ENCODE results near the gene ZSCAN4.
A peak's percentile ranks its signal among the peaks of the same experiment; 100 is the strongest.

The ZSCAN4 gene, protein sequence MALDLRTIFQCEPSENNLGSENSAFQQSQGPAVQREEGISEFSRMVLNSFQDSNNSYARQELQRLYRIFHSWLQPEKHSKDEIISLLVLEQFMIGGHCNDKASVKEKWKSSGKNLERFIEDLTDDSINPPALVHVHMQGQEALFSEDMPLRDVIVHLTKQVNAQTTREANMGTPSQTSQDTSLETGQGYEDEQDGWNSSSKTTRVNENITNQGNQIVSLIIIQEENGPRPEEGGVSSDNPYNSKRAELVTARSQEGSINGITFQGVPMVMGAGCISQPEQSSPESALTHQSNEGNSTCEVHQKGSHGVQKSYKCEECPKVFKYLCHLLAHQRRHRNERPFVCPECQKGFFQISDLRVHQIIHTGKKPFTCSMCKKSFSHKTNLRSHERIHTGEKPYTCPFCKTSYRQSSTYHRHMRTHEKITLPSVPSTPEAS

GRCh38 chr19:57668635-57669034, at the start of gene ZSCAN4:
ZSCAN4 (plus strand) TSS chr19:57668935; CDS start chr19:57676146, 7,211 bp downstream.
- no peak for DNase-seq (ENCODE audit: low read depth)

DNA sequence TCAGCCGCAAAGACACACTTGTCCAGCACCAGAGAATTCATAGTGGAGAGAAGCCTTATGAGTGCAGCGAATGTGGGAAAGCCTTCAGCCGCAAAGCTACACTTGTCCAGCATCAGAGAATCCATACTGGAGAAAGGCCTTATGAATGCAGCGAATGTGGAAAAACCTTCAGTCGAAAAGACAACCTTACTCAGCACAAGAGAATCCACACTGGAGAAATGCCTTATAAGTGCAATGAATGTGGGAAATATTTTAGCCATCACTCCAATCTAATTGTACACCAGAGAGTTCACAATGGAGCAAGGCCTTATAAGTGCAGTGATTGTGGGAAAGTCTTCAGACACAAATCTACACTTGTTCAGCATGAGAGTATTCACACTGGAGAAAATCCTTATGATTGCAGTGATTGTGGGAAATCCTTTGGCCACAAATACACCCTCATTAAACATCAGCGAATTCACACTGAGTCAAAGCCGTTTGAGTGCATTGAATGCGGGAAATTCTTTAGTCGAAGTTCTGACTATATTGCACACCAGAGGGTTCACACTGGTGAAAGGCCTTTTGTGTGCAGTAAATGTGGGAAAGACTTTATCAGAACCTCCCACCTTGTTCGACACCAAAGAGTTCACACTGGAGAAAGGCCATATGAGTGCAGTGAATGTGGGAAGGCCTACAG, 47.9 kb upstream of the ZSCAN4 start:
- no peak for DNase-seq (ENCODE audit: low read depth)

- DNase-seq (ENCODE audit: low read depth): no peak
Measured at GRCh38 chr19:57623091-57623490, 45.6 kb upstream of the ZSCAN4 start.

DNA sequence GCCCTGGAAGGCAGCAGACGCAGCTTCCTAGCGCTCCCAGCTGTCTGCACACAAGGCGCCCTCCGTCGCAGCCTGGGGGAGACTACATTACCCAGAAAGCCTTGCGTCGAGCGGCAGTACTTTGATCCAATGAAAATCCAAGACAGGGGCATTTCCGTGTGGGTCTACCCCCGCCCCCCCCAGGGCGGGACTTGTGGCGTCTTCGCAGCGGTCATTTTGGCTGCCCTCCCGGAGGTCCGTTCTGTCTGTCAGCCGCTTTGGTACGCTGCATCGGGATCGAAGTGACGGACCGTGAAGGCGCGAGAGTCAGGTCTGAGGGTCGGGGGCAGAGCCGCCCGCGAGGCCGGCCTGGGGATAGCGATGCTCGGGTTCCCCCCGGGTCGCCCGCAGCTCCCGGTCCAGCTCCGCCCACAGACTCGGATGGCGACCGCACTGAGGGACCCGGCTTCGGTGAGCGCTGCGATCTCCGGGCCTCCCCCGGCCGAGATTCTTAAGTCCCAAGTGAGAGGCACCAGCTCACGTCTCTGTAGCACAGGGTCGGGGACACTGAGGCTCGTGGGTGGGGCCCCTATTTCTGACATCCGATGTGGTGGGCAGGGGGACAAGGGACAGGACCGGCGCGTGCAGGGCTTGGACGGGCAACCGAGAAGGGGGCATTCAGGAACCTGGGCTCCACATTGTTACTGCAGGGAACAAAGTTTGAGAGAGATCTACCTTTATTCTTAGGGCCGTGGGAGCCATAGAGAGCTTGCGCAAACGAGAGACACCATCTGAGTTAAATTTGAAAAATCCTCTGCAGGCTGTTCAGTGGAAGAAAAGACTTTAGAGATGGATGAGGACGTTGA, 35.5 kb upstream of the ZSCAN4 start, which contains the start of gene ZNF211:
ZNF211 (plus strand) TSS at position 182 of the 845 bp plus-strand sequence; CDS start at position 361, 179 bp downstream.
- peak; percentile 75 for DNase-seq (ENCODE audit: low read depth)

DNA sequence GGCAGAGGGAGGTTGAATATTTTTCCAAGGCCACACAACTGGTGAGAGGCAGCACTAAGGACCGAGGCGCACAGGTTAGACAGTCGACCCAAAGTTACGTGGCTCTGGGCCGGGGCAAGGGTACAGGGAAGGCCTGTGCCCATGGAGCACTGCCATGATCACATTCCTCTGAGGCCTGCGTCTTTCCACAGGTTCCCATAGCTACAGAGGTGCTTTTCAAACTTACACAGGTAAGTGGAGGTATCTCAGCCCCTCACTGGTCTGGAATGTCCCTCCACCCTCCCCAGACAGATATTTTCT, 35.0 kb upstream of the ZSCAN4 start:
- no peak for DNase-seq (ENCODE audit: low read depth)

DNA sequence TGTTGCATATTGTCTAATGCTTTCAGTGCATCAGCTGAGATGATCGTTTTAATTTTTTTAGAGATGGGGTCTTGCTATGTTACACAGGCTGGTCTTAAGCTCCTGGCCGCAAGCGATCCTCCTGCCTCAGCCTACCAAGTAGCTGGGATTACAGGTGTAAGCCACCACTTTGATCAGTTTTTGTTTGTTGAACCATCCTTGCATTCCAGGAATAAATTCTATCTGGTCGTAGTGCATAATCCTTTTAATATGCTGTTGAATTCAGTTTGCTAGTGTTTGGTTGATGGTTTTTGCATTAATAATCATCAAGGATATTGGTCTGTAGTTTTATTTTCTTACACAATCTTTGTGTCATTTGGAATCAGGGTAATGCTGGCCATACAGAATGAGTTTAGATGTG, 31.4 kb upstream of the ZSCAN4 start:
- no peak for DNase-seq (ENCODE audit: low read depth)

DNA sequence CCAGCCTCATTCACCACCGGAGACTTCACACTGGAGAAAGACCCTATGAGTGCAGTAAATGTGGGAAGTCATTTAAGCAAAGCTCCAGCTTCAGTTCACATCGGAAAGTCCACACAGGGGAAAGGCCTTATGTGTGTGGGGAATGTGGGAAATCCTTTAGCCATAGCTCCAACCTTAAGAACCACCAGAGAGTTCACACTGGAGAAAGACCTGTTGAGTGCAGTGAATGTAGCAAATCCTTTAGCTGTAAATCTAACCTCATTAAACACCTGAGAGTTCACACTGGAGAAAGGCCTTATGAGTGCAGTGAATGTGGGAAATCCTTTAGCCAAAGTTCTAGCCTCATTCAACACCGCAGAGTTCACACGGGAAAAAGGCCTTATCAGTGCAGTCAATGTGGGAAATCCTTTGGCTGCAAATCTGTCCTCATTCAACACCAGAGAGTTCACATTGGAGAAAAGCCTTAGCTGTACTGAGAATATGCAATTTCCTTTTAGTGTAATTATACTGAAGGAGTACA, 27.0 kb upstream of the ZSCAN4 start:
- DNase-seq (ENCODE audit: low read depth): no peak

- no peak for DNase-seq (ENCODE audit: low read depth)
Measured at GRCh38 chr19:57642396-57643046, 26.2 kb upstream of the ZSCAN4 start.

GRCh38 chr19:57643734-57644133, 25.0 kb upstream of the ZSCAN4 start:
- DNase-seq (ENCODE audit: low read depth): no peak

DNA sequence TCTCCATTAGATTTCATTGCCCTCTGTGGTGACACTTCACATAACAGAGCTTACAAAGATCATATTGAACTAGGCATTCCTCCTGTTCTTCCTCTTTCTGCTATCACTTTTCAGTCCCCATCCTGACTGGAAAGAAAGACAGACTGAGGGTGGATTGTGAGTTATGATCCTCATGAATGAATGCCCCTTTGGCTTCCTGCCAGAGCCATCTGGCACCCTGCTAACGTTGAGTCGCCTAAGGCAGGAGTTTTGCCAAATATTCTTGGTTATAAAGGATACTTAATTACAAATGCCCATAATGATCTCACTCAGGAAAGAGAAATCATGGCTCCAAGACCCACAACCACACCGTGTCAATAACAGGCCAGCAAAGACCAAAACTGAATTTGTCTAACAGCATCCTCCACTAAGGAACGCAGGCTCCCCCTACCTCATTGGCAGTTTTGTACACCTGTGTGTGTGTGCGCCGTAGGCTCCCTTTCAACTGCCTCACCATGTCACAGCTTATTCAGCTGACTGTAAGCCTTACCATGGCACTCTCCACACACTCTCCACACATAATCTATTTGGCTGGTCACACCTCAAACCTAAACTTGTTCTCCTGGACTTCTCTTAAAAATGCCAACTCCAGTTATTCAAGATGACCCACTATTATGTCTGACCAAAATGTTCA, 20.3 kb upstream of the ZSCAN4 start:
- no peak for DNase-seq (ENCODE audit: low read depth)

DNA sequence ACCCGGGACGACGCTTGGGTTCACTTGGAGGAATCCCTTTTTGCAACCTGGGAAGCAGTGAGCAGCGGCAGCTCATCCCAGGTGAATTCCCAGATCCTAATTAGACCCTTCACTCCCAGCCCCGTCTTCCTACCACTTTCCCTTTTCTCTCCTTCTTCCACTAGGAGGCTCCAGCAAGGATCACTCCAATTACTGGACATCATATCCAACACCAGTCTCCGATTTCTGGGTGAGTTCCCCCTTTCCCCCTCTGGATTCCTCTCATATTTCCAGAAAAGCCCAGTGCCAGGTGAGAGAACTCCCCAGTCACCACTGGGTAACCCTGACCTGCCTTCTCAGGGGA, 17.1 kb upstream of the ZSCAN4 start:
- no peak for DNase-seq (ENCODE audit: low read depth)

DNA sequence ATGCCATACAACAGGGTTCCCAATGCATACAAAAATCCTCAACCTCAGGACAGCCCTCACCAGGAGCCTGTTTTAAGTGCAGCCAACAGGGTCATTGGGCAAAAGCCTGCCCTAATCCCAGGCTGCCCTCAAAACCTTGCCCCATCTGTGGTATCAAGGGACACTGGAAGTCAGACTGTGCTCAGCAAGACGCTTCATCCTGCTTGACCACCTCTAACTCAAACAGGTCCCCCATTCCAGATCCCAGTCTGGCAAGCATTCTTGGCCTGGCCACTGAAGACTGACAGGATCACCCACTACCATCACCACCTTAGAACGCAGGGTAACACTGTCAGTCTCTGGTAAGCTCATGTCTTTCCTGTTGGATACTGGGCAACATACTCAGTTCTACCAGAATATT, 15.0 kb upstream of the ZSCAN4 start:
- DNase-seq (ENCODE audit: low read depth): no peak

- DNase-seq (ENCODE audit: low read depth): no peak
Measured at GRCh38 chr19:57655443-57655842, 13.3 kb upstream of the ZSCAN4 start.

- no peak for DNase-seq (ENCODE audit: low read depth)
Measured at GRCh38 chr19:57656346-57656745, 12.4 kb upstream of the ZSCAN4 start.

DNA sequence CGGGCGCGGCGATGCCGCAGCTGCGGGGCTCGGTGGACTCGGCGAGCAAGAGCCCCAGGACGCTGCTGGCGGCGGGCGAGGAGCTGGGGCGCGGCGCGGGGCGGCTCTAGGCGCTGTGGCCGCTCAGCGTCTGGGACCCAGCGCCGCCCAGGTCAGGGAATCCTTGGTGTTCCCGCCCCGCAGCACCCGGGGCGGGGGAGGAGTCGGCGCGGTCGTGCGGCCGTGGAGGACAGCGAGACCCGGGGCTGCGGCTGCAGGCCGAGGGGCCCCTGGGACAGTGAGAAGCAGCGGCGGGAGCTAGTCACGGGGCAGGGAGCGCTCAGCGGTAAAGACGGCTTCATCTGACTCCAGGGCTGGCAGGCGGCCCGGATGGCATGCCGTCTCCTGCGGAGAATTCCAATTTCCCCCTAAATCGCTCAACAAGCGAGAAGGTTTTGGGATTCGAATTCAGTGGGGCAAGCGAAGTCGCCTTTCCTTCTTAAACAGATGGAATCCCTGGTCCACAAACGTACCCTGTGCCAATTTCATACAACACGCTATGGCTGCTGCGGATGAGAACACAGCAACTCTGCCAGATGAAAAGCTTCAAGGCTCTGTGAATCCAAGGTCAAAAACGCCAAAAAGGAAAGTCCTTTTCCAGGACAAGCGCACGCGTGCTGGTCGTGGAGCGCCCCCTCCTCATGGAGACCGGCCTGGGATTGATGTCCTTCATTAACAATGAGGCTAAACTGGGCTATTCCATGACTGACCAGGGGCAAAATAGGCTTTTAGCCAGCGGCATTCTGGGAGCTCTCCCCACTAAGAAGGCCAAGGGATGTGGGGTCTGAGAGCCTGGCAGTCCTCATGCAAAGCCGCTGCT, 4.2 kb upstream of the ZSCAN4 start:
- no peak for DNase-seq (ENCODE audit: low read depth)

DNA sequence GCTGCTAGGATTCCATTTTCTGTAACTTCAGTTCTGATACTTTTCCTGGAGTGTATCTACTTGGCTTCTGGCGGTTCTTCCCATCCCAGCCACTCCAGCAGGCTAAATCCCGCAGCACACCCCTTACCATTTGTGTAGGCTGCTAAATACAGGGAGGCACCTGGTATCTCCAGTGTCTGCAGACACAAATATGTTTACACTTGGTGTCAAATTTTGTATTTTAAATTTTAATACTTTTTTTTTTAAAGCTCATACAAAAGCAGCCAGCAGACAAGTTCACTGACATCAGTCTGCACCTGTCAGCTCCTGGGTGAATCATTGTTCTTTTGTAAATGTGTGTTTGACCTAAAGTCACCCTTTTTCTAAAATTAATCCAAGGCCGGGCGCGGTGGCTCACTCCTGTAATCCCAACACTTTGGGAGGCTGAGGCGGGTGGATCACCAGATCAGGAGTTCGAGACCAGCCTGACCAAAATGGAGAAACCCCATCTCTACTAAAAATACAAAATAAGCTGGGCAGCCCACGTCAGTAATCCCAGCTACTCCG, 3.4 kb upstream of the ZSCAN4 start:
- no peak for DNase-seq (ENCODE audit: low read depth)

GRCh38 chr19:57667228-57667627, 1.5 kb upstream of the ZSCAN4 start:
- no peak for DNase-seq (ENCODE audit: low read depth)

- DNase-seq (ENCODE audit: low read depth): no peak
Measured at GRCh38 chr19:57671124-57671895, 2.6 kb downstream of the ZSCAN4 start.

DNA sequence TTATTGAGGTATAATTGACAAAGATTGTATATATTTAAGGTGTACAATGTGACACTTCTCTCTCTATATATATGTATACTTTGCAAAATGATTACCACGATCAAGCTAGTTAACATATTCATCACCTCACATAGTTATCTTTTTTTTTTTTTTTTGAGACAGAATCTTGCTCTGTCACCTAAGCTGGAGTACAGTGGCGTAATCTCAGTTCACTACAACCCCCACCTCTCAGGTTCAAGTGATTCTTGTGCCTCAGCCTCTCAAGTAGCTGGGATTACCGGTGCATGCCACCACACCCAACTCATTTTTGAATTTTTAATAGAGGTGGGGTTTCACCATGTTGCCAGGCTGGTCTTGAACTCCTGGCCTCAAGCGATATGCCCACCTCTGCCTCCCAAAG, 3.7 kb downstream of the ZSCAN4 start:
- DNase-seq (ENCODE audit: low read depth): no peak

All from T-helper 22 cell (primary cell).